ENCODE results near the gene RNF157. TPM values are rescaled to one million over a fixed set of nuclear protein-coding genes. Genes with fewer than 3 reads are reported as not detected.

Gene RNF157
- total RNA-seq, 1 experiment from 2014 or later: 0.86 TPM

- Histone ChIP-seq H3K4me1 (ENCODE audit: control insufficient read depth in 1 of 2, insufficient read depth in 2 of 2, low read length in 2 of 2) (no peaks in the 10 kb centered on the region), H3K79me2 (ENCODE audit: insufficient read depth, low read length) (no peaks in the 10 kb centered on the region), H3K27me3 (ENCODE audit: insufficient read depth, low read length) (no peaks in the 10 kb centered on the region), H2AFZ (ENCODE audit: low read depth, low read length, poor library complexity, severe bottlenecking) (no peak overlapping the region), H4K20me1 (ENCODE audit: insufficient read depth) (no peaks in the 10 kb centered on the region), H3K27ac (ENCODE audit: low read depth, low read length) (no peak overlapping the region), H3K9me2 (ENCODE audit: insufficient read depth) (no peaks in the 10 kb centered on the region), H3K4me2 (ENCODE audit: low read length) (no peak overlapping the region), H3K9ac (ENCODE audit: low read length) (no peak overlapping the region), H3K36me3 (ENCODE audit: control insufficient read depth in 1 of 2, insufficient read depth in 2 of 2, low read length in 2 of 2) (no peaks in the 10 kb centered on the region), H3K4me3 (replicated peaks in 1 of 2; ENCODE audit: low read depth in 1 of 2, low read length in 2 of 2) (no peak overlapping the region), H3K9me3 (ENCODE audit: control insufficient read depth in 1 of 2, insufficient read depth in 1 of 2, low read depth in 1 of 2, low read length in 2 of 2) (no peaks in the 10 kb centered on the region)
- DNase-seq (ENCODE audit: low read depth, low spot score) (no peak), ATAC-seq (no peak)
- ChIA-PET CTCF (no interaction called here), RAD21 (ENCODE audit: low non-redundant PET in 1 of 2, low total read pairs in 2 of 2, uncharacterized antibody in 2 of 2, unreplicated experiment in 2 of 2) (no interaction called here), POLR2A (no interaction called here)
- no peak for TF ChIP-seq YY1 (IDR thresholded peaks at IDR 0.05; ENCODE audit: extremely low read depth, insufficient replicate concordance, low read depth, low read length)
- TF ChIP-seq CBX3 (IDR thresholded peaks at IDR 0.05; ENCODE audit: low read depth): no peak
- no peak for TF ChIP-seq EGR1 (IDR thresholded peaks at IDR 0.05; ENCODE audit: low read depth)
- TF ChIP-seq TCF7L2 (IDR thresholded peaks at IDR 0.05; ENCODE audit: borderline replicate concordance, extremely low read depth, insufficient read depth, insufficient read length): no peak
- no peak for TF ChIP-seq ATF3 (IDR thresholded peaks at IDR 0.05)
- no peak for TF ChIP-seq POLR2A (IDR thresholded peaks at IDR 0.05; ENCODE audit: borderline replicate concordance, extremely low read depth, insufficient read depth, insufficient read length)
- no peak for TF ChIP-seq RAD21 (IDR thresholded peaks at IDR 0.05; ENCODE audit: low read depth)
- no peak for TF ChIP-seq POLR2AphosphoS5 (IDR thresholded peaks at IDR 0.05; ENCODE audit: low read depth, low read length)
- BruUV-seq (replicated peaks): no TSS peak
- intact Hi-C loops (cut with micrococcal nuclease): no loop called here
Observed at GRCh38 chr17:76164331-76164730, 76.0 kb downstream of the RNF157 start.

- CTCF ChIA-PET: no interaction called here
- Histone ChIP-seq H3K4me1 (ENCODE audit: control insufficient read depth in 1 of 2, insufficient read depth in 2 of 2, low read length in 2 of 2) (no peaks in the 10 kb centered on the region), H3K27ac (ENCODE audit: low read depth, low read length) (no peak overlapping the region), H3K27me3 (ENCODE audit: insufficient read depth, low read length) (no peaks in the 10 kb centered on the region), H3K4me2 (ENCODE audit: low read length) (no peak overlapping the region), H3K9ac (ENCODE audit: low read length) (no peak overlapping the region), H3K4me3 (replicated peaks in 1 of 2; ENCODE audit: low read depth in 1 of 2, low read length in 2 of 2) (no peak overlapping the region), H2AFZ (ENCODE audit: low read depth, low read length, poor library complexity, severe bottlenecking) (no peak overlapping the region), H3K79me2 (ENCODE audit: insufficient read depth, low read length) (no peaks in the 10 kb centered on the region), H3K9me3 (ENCODE audit: control insufficient read depth in 1 of 2, insufficient read depth in 1 of 2, low read depth in 1 of 2, low read length in 2 of 2) (no peaks in the 10 kb centered on the region), H3K36me3 (ENCODE audit: control insufficient read depth in 1 of 2, insufficient read depth in 2 of 2, low read length in 2 of 2) (no peaks in the 10 kb centered on the region), H4K20me1 (ENCODE audit: insufficient read depth) (no peaks in the 10 kb centered on the region), H3K9me2 (ENCODE audit: insufficient read depth) (no peaks in the 10 kb centered on the region)
- POLR2A ChIA-PET: no interaction called here
- ATAC-seq (no peak), DNase-seq (ENCODE audit: low read depth, low spot score) (no peak)
- no TSS peak for BruUV-seq (replicated peaks)
- RAD21 ChIA-PET (ENCODE audit: low non-redundant PET in 1 of 2, low total read pairs in 2 of 2, uncharacterized antibody in 2 of 2, unreplicated experiment in 2 of 2): no interaction called here
- intact Hi-C loops (cut with micrococcal nuclease): no loop called here
- TF ChIP-seq ATF3 (IDR thresholded peaks at IDR 0.05) (no peak), ZBTB33 (IDR thresholded peaks at IDR 0.05; ENCODE audit: extremely low read depth, insufficient replicate concordance, low read length) (no peak), EGR1 (IDR thresholded peaks at IDR 0.05; ENCODE audit: low read depth) (no peak), FOSL1 (IDR thresholded peaks at IDR 0.05; ENCODE audit: low read depth) (no peak)
Observed at GRCh38 chr17:76163919-76164318, 76.4 kb downstream of the RNF157 start.

All from HCT116 (cell line).